MM.1S (cell line): ENCODE results near the gene BCL2.

ENCODE experiments used
- DNase-seq: peaks from one replicate; pipeline ENCODE4 v3.0.0-alpha.2; 2015
- H2AFZ ChIP-seq: fragments of 300-600 bp; sonication (generic); 2 replicates; pipeline ENCODE4 v1.6.0; 2016; ENCODE audit warnings: antibody characterized with exemption, low read length
- H3F3A ChIP-seq: fragments of 300-600 bp; sonication (generic); 2 replicates; pipeline ENCODE4 v1.6.1; 2016; ENCODE audit warnings: mild to moderate bottlenecking, antibody characterized with exemption, low read length, moderate library complexity, mixed read lengths; ENCODE audit not compliant: insufficient read depth
- H3K27ac ChIP-seq: fragments of 300-600 bp; sonication (generic); 2 replicates; pipeline ENCODE4 v1.5.1; 2016; ENCODE audit warnings: mild to moderate bottlenecking, low read length
- H3K27me3 ChIP-seq: fragments of 300-600 bp; sonication (generic); replicated peaks from 2 replicates; pipeline ENCODE4 v1.6.0; 2016; ENCODE audit warnings: low read length; ENCODE audit not compliant: insufficient read depth
- H3K36me3 ChIP-seq: fragments of 300-600 bp; sonication (generic); replicated peaks from 2 replicates; pipeline ENCODE4 v1.6.1; 2016; ENCODE audit warnings: mild to moderate bottlenecking, low read length, mixed read lengths; ENCODE audit not compliant: insufficient read depth
- H3K4me1 ChIP-seq: fragments of 300-600 bp; sonication (generic); 2 replicates; pipeline ENCODE4 v1.6.1; 2016; ENCODE audit warnings: low read length, mixed read lengths
- H3K4me2 ChIP-seq: fragments of 300-600 bp; sonication (generic); 2 replicates; pipeline ENCODE4 v1.6.0; 2016; ENCODE audit warnings: low read depth, low read length
- H3K4me3 ChIP-seq: fragments of 300-600 bp; sonication (generic); 2 replicates; pipeline ENCODE4 v1.5.1; 2016; ENCODE audit warnings: low read length, mixed read lengths
- H3K79me2 ChIP-seq: fragments of 300-600 bp; sonication (generic); 2 replicates; pipeline ENCODE4 v1.6.1; 2016; ENCODE audit warnings: mixed run types, low read length, mixed read lengths
- H3K9ac ChIP-seq: fragments of 300-600 bp; sonication (generic); 2 replicates; pipeline ENCODE4 v1.6.1; 2016; ENCODE audit warnings: low read length, mixed read lengths
- H3K9me2 ChIP-seq: fragments of 300-600 bp; sonication (generic); replicated peaks from 2 replicates; pipeline ENCODE4 v1.6.1; 2016; ENCODE audit warnings: mild to moderate bottlenecking, low read length, mixed read lengths; ENCODE audit not compliant: insufficient read depth
- H3K9me3 ChIP-seq: fragments of 300-600 bp; sonication (generic); replicated peaks from 2 replicates; pipeline ENCODE4 v1.6.1; 2016; ENCODE audit warnings: mild to moderate bottlenecking, low read length, mixed read lengths; ENCODE audit not compliant: insufficient read depth
- H4K20me1 ChIP-seq: fragments of 300-600 bp; sonication (generic); 2 replicates; pipeline ENCODE4 v1.6.1; 2016; ENCODE audit warnings: mild to moderate bottlenecking, low read length, moderate library complexity, mixed read lengths; ENCODE audit not compliant: insufficient read depth
- CTCF ChIP-seq: fragments of 300-600 bp; sonication (generic); IDR thresholded peaks from 2 replicates; pipeline ENCODE4 v1.5.1; 2016; ENCODE audit warnings: antibody characterized with exemption, low read length, mixed read lengths
- EZH2 ChIP-seq: fragments of 300-600 bp; sonication (generic); optimal IDR thresholded peaks from 2 replicates; pipeline ENCODE3; 2017; ENCODE audit warnings: low read depth, mild to moderate bottlenecking, antibody characterized with exemption, low read length, mixed read lengths
- EZH2phosphoT487 ChIP-seq: fragments of 300-600 bp; sonication (generic); IDR thresholded peaks from 2 replicates; pipeline ENCODE4 v1.6.1; 2018; ENCODE audit warnings: antibody characterized with exemption, low read length

BCL2 gene

GRCh38 chr18:63254716-63255399 lies 64.7 kb downstream of the BCL2 start:
- H3K4me3 ChIP-seq = no peak overlapping the region
- H3F3A ChIP-seq = peaks cover 31% of the 10 kb centered on the region
- H4K20me1 ChIP-seq = no peaks in the 10 kb centered on the region
- peaks cover 73% of the 10 kb centered on the region for H3K79me2 ChIP-seq
- peaks cover 31% of the 10 kb centered on the region for H3K4me1 ChIP-seq
- H3K27ac ChIP-seq = peak overlapping the region; percentile 97
- H3K9ac ChIP-seq = peak overlapping the region; percentile 55; the same call in 1 of the 2 replicates
- no peak overlapping the region for H2AFZ ChIP-seq
- H3K9me2 ChIP-seq = no peaks in the 10 kb centered on the region
- no peak for TF ChIP-seq CTCF
- no peak for TF ChIP-seq EZH2
- TF ChIP-seq EZH2phosphoT487 = no peak
- no peaks in the 10 kb centered on the region for H3K9me3 ChIP-seq
- no peaks in the 10 kb centered on the region for H3K36me3 ChIP-seq
- peak overlapping the region; percentile 44; the same call in 1 of the 2 replicates for H3K4me2 ChIP-seq
- H3K27me3 ChIP-seq = no peaks in the 10 kb centered on the region
- no peak for DNase-seq

- Histone ChIP-seq H3K9ac (peak overlapping the region; percentile 55), H3K4me1 (peaks cover 31% of the 10 kb centered on the region), H3K4me2 (peak overlapping the region; percentile 44), H3K27ac (peak overlapping the region; percentile 97), H2AFZ (no peak overlapping the region), H3K9me3 (no peaks in the 10 kb centered on the region), H3K9me2 (no peaks in the 10 kb centered on the region), H3F3A (peaks cover 31% of the 10 kb centered on the region), H4K20me1 (no peaks in the 10 kb centered on the region), H3K4me3 (peak overlapping the region; percentile 23; the same call in 1 of the 2 replicates), H3K27me3 (no peaks in the 10 kb centered on the region), H3K36me3 (no peaks in the 10 kb centered on the region), H3K79me2 (peaks cover 71% of the 10 kb centered on the region)
- TF ChIP-seq EZH2 = no peak
- no peak for TF ChIP-seq CTCF
- no peak for TF ChIP-seq EZH2phosphoT487
- DNase-seq = peak; percentile 90
Observed at GRCh38 chr18:63253428-63254372, 65.9 kb downstream of the BCL2 start.

GRCh38 chr18:63253014-63253413 lies 66.6 kb downstream of the BCL2 start:
- no peaks in the 10 kb centered on the region for H3K36me3 ChIP-seq
- peak overlapping the region; percentile 97 for H3K27ac ChIP-seq
- H2AFZ ChIP-seq = no peak overlapping the region
- peak overlapping the region; percentile 38; the same call in 1 of the 2 replicates for H3K9ac ChIP-seq
- no peaks in the 10 kb centered on the region for H4K20me1 ChIP-seq
- H3K27me3 ChIP-seq = no peaks in the 10 kb centered on the region
- H3F3A ChIP-seq = peaks cover 31% of the 10 kb centered on the region
- peaks cover 72% of the 10 kb centered on the region for H3K79me2 ChIP-seq
- no peaks in the 10 kb centered on the region for H3K9me2 ChIP-seq
- no peak for DNase-seq
- peak overlapping the region; percentile 44 for H3K4me2 ChIP-seq
- TF ChIP-seq EZH2 (no peak), CTCF (no peak), EZH2phosphoT487 (no peak)
- H3K4me1 ChIP-seq = peaks cover 31% of the 10 kb centered on the region
- H3K4me3 ChIP-seq = peak overlapping the region; percentile 23; the same call in 1 of the 2 replicates
- H3K9me3 ChIP-seq = no peaks in the 10 kb centered on the region
